Stimulated activated CD8-positive, alpha-beta memory T cell treated with anti-CD3 and anti-CD28 coated beads, Interleukin-7, amount 100 ng/mL, for 48 hours (primary cell): ENCODE measurements around the gene TSPAN4.

Experiments used
- DNase-seq, 2 donors: peaks; one replicate each; pipeline ENCODE4 v3.0.0-alpha.2; 2020; ENCODE audit warnings: low read depth in 1 of 2; ENCODE audit errors: extremely low read depth in 1 of 2

The TSPAN4 gene

DNA sequence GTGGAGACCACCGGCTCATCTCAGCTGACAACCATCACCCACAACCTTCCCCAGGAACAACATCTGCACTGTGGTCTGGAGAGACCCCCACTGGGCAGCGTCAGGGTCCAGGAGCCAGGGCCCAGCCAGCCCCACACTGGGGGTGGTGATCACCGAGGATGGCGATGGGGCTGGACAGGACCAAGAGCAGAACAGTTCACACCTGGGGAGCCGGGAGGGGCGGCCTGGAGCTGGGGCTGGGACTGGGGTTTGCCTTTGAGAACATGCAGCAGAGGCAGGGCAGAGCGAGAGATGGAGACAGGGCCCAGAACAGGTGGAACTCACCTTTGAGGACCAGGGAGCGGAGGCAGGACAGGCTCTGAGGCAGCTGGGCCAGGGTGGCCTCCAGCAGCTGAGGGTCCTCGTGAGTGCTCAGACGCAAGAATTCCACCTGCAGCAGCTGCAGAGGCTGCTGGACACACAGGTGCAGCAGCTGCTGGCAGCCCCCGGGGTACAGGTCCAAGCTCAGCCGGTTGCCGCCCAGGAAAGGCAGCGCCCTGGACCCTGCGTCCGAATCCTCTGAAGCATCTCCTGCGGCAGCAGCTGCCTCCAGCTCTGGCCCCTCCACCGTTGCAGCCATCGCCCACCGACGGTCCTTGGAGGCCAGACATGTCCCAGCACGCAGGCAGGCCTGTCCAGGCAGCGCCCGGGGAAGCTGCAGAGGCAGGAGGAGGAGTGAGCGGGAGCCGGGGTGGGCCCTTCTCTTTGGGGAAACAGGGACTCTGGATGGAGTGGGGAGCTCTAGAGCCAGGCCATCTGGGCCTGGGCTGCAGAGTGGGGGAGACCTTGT lies 38.7 kb upstream of the TSPAN4 start:
- DNase-seq, result no peak

GRCh38 chr11:804599-804964 lies 38.1 kb upstream of the TSPAN4 start:
- DNase-seq, result no peak

DNA sequence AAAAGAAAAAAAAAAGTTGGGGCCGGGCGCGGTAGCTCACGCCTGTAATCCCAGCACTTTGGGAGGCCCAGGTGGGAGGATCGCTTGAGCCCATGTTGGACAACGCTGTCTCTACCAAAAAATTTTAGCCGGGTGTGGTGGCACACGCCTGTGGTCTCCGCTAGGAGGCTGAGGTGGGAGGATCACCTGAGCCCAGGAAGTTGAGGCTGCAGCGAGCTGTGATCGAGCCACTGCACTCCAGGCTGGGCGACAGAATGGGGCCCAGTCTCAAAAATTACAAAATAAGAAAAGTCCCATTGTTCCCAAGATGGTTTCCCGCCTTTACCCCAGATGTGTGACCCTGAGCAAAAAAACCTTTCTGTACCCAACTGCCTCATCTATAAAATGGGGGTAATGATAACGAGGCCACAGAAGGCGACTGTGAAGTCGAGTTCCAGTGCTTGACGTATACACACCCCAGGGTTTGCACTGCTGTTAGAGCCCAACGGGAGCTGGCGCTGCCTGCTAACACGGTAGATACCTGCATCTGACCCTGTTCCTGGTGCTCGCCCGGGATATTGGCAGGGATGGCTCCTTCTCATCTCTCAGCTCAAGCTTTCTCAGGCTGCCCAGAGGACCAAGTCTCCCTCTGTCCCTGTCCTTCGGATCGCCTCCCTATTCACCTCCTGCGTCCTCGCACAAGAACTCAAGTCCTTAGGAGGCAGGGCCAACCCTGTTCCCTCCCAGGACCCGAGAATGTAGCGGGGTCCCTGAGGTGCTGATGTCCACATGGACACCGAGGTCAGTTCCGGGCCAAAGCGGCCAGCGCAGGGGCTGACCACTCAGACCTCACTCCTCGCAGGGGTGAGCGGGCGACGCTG lies 34.0 kb upstream of the TSPAN4 start:
- no peak for DNase-seq

GRCh38 chr11:809287-810039 lies 33.2 kb upstream of the TSPAN4 start, which contains the start of gene RPLP2:
Gene RPLP2, plus strand, starts transcription at chr11:809967. Its CDS starts 268 bp downstream, at chr11:810235.
- peak; percentile 96 to 98 for DNase-seq

DNA sequence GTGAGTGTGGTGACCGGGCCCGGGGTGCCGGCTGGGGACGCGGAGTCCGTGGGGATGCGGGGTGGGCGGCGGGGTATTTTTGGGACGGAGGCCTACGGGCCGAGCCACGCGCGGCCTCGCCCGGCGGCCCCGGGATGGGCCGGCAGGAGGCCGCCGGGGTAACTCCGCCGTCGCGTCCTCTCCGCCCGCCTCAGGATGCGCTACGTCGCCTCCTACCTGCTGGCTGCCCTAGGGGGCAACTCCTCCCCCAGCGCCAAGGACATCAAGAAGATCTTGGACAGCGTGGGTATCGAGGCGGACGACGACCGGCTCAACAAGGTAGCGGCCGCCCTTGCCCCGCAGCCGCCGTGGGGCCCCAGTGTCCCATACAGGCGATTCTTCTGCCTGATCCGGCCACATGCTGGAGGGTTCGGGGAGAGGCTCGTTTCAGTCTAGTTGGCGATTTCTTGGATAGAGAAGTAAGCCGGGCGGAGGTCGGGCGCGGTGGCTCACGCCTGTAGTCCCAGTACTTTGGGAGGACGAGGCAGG lies 32.5 kb upstream of the TSPAN4 start:
- DNase-seq, result no peak

DNA sequence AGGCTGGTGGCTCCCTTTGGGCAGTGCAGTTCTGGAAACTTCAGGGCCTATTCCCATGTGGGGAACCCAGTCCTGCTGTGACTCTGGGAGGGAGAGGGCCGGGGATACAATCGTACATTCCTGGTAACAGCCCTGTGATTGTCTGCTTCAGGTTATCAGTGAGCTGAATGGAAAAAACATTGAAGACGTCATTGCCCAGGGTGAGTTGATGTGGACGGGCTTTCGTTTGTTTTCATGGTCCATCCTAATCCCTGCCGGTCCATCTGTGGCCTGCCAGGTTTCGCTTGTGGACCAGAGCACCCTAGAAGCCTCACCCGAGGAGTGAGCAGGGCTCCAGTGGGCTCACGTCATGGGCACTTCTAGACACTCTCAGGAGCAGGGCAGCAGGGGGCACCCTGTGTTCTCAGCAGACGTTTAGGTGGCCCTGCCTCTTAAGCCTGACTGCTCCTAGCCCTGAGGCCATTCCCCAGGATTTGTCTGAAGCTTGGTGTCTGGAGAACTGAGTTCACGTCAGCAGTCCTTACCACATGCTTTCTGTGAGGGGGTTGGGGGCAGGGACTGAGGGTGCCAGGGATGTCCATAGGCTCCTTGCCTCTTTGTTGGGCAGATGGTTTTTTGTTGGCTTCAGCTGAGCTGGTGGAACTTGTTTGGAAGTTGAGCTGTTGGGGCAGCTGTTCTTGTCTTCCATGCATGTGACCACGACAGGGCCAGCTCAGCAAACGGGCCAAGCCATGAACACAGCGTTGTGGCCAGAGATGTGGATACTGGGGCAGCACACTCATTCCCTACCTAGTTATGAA lies 31.0 kb upstream of the TSPAN4 start:
- DNase-seq, result no peak

DNA sequence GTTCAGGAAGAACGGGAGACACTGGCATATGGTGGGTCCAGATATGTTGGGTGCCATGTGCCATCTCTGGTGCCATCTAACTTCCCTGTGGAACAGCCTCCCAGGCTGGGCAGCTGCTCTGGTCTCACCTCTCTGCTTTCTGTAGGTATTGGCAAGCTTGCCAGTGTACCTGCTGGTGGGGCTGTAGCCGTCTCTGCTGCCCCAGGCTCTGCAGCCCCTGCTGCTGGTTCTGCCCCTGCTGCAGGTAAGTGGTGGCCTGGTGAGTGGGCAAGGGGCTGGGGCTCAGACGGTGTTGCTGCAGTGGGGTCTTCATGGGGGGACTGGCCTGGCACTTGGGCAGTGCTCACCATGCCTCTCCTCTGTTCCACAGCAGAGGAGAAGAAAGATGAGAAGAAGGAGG lies 30.3 kb upstream of the TSPAN4 start:
- DNase-seq, result no peak

GRCh38 chr11:813072-813455 lies 29.6 kb upstream of the TSPAN4 start:
- DNase-seq, result no peak

DNA sequence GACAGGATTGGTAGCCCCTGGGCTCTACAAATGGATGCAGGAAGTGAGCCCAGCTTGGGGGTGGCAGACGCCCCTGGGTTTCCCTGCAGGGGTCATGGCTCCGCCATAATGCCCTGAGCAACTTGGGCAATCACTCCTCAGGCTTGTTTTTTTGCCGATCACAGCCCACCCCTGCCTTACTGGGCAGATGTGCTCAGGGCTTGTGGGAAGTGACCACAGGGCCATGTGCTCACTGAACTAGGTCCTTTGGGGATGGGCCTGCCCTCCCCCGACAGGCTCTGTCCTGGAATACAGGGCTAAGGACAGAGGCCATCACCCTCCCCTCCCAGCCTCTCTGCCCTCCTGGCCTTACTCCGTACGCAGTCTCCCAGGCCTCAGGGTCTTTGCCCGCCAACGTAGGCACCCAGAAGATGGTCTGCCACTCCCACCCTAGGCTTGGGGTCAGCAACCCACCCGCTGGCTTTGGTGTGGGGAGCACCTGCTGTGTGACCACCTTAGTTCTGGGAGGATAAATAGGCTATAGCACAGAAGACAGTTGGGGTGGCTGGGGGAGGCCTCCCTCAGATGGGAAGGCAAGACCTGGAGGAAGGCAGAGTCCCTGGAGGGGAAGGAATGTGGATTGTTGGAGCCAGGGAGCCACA lies 29.1 kb upstream of the TSPAN4 start:
- DNase-seq, result no peak

- DNase-seq, result no peak
Observed at GRCh38 chr11:815675-816432, 26.8 kb upstream of the TSPAN4 start.

DNA sequence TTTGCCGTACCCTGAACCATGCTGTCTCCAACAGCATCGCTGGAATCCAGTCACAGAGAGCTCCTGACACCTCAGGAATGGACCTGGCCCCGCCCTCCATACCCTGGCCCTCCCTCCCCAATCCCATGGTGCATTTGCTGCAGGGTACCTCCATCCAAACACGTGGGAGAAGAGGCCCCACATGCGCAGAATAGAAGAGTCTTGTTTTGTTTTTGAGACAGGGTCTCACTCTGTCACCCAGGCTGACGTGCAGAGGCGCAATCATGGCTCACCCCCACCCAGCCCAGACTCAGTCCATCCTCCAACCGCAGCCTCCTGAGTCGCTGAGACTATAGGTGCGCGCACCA lies 26.2 kb upstream of the TSPAN4 start:
- DNase-seq, result no peak

DNA sequence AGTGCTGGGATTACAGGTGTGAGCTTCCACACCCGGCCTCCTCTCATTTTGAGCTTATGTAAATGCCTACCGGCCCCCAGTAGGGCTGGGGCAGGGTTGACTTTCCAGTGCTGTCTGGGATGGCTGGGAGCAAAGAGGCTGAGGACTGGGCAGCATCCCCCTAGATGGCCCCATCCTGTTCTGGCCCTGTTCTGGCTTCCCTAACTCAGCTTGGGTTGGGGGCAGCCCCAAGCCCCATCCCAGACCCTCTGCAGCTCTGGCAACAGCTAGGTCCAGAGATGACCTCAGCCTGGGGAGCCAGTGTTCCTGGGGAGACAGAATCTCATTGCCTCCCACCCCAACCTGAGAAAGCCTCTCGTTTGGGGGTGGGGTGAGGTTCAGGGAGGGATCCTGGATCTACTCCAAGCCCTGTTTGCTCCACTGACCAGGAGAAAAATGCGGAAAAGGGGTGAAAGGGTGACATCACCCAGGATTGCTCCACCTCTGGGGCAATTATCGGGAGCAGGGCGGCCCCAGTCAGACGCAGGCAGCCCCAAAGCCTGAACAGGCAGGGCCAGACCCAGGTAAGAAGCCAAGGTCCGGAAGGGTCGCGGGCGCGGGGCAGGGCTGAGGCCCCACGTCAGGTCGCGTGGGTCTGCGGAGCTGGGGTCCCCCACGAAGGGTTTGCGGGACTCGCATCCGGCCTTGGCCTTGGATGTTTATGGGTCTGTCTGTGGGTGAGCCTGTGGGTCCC lies 24.1 kb upstream of the TSPAN4 start, which contains the start of gene PNPLA2:
PNPLA2 (plus strand) TSS at position 519 of the 733 bp plus-strand sequence. CDS start 805 bp downstream, outside the sequence.
- DNase-seq, result no peak

DNA sequence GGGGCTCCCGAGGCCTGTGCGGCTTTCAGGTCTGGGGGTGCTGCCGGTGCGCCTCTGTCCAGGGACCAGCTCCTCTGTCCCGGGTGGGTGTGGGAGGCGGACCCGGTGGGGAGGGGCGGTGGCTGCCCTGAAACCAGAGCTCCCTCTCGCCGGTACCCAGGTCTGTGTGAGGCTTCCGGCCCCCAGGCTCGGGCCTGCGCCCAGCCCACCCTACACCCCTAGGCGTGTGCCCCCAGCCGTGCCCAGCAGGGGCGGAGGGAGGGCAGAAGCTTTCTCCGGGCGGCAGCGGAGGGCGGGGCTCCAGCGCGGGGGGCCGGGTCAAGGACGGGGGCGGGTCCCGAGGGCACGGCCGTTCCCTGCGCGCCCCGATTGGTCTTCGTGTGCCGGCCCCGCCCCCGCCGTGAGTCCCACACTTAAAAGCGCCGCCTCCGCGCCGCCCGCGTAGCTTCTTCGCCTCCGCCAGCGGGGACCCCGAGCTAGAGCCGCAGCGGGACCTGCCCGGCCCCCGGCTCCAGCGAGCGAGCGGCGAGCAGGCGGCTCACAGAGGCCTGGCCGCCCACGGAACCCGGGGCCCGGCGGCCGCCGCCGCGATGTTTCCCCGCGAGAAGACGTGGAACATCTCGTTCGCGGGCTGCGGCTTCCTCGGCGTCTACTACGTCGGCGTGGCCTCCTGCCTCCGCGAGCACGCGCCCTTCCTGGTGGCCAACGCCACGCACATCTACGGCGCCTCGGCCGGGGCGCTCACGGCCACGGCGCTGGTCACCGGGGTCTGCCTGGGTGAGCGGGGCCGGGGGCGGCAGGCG lies 23.3 kb upstream of the TSPAN4 start:
- peak; percentile 79 to 82 for DNase-seq

- DNase-seq, result peak; percentile 85 to 90
Observed at GRCh38 chr11:819943-820649, 22.6 kb upstream of the TSPAN4 start.

GRCh38 chr11:820655-821511 lies 21.8 kb upstream of the TSPAN4 start:
- DNase-seq, result no peak
